Globus pallidus (tissue), 1 donor: ENCODE results near the gene GRHL3.

Experiments used
- DNase-seq: peaks from one replicate; pipeline ENCODE4 v3.0.0-alpha.2; 2015; ENCODE audit warnings: low spot score

GRHL3 gene

DNA sequence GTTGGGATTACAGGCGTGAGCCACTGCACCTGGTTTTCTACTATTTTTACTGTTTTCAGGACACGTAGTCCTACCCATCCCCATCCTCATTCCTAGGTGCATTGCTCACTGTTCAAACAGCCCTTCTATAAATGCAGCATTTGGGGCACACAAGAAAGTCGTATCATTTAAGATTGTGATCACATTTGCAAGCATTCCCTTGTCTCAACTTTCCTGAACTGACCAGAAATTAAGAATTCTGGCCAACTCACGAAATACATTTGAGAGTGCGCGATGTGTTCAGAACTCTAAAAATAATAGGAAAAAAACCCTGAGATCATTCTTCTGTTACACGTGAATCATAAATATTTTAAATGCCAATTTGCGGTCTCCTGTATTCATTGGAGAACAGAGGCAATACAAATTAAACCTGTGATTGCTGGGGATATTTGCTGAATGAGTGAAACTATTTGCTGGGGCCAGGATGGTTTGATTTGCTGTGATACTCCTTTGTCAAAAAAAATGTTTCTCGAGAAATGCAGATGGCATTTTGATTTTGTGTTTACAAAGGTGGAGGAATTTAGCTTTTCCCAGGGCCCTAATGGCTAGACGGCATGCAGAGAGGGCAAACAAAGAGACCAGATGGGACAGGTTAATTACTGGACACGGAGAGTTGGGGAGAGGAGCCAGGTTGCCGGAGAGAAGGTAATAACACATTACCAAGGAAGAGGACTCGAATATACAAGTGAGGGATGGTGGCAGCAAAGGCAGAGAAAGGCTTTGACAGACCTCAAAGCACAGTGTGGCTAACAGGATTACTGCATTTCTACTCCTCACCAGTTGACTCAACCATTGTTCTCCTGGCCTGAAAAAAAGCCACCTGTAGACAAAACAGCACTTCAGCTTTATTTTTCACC is 56.0 kb downstream of the GRHL3 start:
- no peak for DNase-seq

DNA sequence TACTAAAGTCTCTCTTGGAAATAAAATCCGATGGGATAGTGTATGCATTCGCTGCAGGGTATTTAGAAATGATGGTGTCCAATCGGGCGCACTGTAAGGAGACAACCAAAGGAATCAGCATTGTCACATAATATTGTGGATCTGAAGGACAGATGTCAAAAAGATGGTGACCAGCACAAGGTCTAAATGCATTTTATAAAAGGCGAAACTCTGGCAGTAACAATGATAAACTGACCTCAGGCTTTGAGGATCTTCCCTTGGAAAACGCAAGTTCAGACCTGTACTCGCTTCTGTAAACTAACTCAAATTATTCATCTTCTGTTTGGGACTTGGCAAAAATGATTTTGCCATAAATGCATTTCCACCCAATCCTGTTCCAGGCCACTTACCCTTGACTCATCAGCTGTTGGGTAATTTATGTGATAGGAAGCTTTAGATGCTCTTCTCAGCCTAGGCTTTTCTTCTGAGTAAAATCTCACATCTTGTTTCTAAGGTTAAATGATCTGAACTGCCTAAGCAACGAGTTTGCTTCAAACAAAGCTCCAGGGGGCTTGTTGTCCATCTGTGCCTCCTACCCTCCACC is 60.7 kb downstream of the GRHL3 start:
- no peak for DNase-seq

DNA sequence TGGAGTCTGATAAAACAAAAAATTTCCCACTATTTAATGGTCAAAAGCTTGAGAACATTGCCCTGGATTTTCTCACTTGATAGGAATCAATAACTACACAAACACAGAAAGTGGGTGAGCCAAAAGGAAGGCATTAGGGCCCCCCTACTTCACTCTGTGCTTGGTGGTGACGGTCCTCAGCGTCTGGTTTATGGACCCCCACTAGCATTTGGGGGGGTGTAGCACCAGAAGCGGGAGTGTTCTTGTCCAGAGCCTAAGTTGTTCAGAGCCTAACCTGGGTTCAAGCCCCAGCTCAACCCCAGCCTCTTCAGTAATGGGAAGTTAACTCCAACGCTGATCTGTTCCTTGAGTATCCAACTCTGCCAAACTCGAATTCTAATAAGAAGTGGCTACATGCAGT is 61.4 kb downstream of the GRHL3 start:
- no peak for DNase-seq

DNA sequence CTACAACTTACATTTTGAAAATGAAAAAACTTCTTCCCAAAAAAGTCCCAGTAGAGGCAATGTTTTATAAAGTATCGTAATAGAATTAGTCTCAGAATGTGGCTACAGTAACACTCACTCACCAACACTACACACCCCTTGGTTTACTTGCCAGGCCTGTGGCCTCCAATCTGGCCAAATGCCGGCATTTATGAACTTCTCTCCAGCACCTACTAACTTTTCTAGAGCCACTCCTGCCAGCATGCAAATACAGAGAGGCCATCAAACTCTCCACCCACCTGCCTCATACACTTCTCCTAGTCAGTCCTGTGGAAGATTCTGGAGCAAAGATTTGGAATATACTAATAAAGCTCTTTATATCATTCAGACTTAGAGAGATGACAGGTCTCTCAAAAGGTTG is 62.1 kb downstream of the GRHL3 start:
- DNase-seq = no peak

DNA sequence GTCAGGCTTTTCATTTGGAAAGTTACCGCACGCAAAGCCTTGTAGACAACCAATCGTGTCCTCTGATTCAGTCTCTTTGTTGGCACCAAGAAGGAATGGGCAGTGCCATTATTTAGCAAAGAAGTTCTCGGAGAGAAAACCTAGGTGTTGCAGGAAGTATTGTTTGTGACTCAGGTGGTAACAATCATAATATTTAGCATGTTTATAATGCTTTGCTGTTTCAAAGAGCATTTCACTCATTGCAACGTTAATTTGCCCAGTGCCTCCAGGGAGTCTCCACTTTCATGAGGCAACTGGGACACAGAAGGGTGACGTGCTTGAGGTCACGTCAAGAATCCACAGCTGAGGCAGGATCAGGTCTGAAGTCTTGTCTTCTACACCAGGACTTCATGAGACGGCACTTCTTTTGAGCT is 63.0 kb downstream of the GRHL3 start:
- DNase-seq = no peak

GRCh38 chr1:24383381-24383940 is 64.3 kb downstream of the GRHL3 start:
- DNase-seq = no peak

- DNase-seq = no peak
Observed at GRCh38 chr1:24384251-24385090, 65.3 kb downstream of the GRHL3 start.

- no peak for DNase-seq
Observed at GRCh38 chr1:24385160-24385940, 66.2 kb downstream of the GRHL3 start.

- DNase-seq = no peak
Observed at GRCh38 chr1:24386241-24386640, 67.1 kb downstream of the GRHL3 start.

DNA sequence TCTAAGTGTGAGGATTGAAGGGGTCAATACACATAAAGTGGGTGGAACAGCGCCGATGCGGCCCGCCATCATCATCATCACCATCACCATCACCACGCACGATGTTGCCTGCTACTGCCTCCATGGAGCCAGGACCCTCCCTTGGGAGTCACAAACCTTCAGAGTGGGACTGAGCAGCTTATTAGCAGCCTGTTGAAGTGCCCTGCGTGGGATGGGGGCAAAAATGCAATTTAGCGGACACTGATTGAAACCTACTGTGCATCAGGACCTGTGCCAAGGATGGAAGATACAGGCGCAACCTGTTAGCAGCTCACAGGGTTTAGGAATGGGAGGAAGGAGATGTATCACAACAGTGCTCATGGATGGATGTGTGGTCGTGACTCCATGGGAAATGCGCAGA is 67.8 kb downstream of the GRHL3 start:
- DNase-seq = no peak

GRCh38 chr1:24387636-24388175 is 68.5 kb downstream of the GRHL3 start:
- no peak for DNase-seq

- no peak for DNase-seq
Observed at GRCh38 chr1:24388331-24388885, 69.3 kb downstream of the GRHL3 start.

GRCh38 chr1:24389231-24389678 is 70.1 kb downstream of the GRHL3 start:
- no peak for DNase-seq

DNA sequence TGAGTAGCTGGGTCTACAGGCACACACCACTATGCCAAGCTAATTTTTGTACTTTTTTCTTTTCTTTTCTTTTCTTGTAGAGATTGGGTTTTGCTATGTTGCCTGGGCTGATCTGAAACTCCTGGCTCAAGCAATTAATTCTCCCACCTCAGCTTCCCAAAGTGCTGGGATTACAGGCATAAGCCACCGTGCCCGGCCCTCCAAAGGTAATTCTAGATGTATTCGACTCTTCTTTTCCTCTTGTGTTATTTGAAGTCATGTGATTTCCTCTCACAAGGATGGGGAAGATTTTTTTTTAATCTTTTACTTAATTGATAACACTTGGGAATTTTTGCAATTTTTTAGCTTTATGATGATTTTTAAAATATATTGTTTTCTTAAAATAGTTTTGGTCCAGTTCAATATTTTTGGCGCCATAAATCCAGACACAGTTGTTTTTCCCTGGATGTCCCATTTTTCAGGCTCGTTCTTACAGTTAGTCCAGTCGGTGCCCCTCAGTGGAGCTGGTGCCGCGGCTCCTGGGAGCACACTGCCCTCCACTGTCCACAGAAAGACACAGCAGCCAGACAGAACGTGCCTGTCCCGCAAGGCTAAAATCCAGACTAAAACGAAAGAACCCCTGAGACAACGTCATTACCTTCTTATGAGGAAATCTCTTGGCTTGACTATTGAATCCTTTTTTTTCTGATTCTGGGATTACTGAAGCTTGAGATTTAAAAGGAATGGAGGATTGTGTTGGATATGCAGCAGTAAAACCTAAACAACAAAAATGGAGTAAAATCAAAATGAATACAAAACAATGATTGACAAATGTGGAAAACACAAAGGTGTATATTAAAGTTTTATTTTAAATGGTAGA is 72.0 kb downstream of the GRHL3 start:
- peak; percentile 85 for DNase-seq

- DNase-seq = peak; percentile 77
Observed at GRCh38 chr1:24391882-24392603, 72.9 kb downstream of the GRHL3 start.

- DNase-seq = no peak
Observed at GRCh38 chr1:24392604-24392946, 73.4 kb downstream of the GRHL3 start.

GRCh38 chr1:24392982-24393650 is 74.0 kb downstream of the GRHL3 start:
- no peak for DNase-seq

- no peak for DNase-seq
Observed at GRCh38 chr1:24393892-24394291, 74.7 kb downstream of the GRHL3 start.

GRCh38 chr1:24400065-24400464 is 80.9 kb downstream of the GRHL3 start:
- DNase-seq = no peak
